GM18519 (cell line): ENCODE measurements around the gene SNX5.

Experiments used
- ATAC-seq: cut with Tn5 transposase; IDR thresholded peaks from one replicate; pipeline ENCODE4 v1.9.1; 2021; ENCODE audit warnings: mild to moderate bottlenecking, moderate library complexity; ENCODE audit not compliant: unreplicated experiment, low FRiP score

SNX5 gene

GRCh38 chr20:17968366-17969277, at the start of gene SNX5, which contains the start of gene MGME1:
SNX5 (minus strand) TSS chr20:17968794; CDS start chr20:17968425, 369 bp downstream.
MGME1 (plus strand) TSS chr20:17969018; CDS start chr20:17969860, 842 bp downstream.
- ATAC-seq = peak; percentile 58

DNA sequence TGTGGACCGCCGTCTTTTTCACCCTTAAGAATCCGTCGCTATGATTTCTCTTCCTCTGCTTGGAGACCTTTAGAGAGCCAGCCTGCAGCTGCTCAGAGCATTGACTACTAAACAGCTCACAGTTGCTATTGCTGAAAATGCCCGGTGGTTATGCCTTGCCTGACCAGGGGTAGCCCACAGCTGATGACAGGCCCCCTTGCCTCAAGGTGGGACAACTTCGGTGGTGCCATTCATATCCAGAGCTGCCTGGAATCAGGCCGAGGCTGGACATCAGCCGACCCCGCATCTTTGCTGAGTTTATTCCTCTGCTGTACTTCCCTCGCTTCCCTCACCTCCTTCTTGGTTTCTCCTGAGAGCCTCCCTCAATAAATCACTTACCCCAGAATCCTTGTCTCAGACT, 49.5 kb upstream of the SNX5 start:
- no peak for ATAC-seq

GRCh38 chr20:18016772-18017171, 48.2 kb upstream of the SNX5 start:
- ATAC-seq = no peak

- no peak for ATAC-seq
These were observed 45.8 kb upstream of the SNX5 start for GRCh38 chr20:18014411-18014810.

DNA sequence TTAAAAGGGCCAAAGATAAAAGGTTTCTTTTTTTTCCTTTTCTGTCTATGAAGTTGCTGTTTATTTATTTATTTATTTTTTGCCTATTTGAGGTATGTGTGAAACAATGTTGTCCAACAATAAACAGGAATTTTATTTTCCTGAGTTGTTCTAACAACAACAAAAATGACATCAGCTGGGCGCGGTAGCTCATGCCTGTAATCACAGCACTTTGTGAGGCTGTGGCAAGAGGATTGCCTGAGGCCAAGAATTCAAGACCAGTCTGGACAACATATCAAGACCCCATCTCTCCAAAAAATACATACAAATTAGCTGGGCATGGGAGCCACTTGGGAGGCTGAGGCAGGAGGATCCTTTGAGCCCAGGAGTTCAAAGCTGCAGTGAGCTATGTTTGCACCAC, 44.3 kb upstream of the SNX5 start:
- ATAC-seq = no peak

DNA sequence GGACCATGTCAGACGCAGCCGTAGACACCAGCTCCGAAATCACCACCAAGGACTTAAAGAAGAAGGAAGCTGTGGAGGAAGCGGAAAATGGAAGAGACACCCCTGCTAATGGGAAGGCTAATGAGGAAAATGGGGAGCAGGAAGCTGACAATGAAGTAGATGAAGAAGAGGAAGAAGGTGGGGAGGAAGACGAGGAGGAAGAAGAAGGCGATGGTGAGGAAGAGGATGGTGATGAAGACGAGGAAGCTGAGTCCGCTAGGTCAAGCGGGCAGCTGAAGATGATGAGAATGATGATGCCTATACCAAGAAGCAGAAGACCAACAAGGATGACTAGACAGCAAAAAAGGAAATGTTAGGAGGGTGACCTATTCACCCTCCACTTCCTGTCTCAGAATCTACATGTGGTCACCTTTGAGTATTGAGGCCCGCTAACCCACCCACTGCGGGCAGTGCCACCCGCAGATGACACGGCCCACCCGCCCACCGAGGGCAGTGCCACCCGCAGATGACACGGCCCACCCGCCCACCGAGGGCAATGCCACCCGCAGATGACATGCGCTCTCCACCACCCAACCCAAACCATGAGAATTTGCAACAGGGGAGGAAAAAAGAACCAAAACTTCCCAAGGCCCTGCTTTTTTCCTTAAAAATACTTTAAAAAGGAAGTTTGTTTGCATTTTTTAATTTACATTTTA, 43.5 kb upstream of the SNX5 start:
- ATAC-seq = no peak

- ATAC-seq = no peak
These were observed 42.9 kb upstream of the SNX5 start for GRCh38 chr20:18011482-18011881.

- no peak for ATAC-seq
These were observed 40.5 kb upstream of the SNX5 start for GRCh38 chr20:18009116-18009515.

DNA sequence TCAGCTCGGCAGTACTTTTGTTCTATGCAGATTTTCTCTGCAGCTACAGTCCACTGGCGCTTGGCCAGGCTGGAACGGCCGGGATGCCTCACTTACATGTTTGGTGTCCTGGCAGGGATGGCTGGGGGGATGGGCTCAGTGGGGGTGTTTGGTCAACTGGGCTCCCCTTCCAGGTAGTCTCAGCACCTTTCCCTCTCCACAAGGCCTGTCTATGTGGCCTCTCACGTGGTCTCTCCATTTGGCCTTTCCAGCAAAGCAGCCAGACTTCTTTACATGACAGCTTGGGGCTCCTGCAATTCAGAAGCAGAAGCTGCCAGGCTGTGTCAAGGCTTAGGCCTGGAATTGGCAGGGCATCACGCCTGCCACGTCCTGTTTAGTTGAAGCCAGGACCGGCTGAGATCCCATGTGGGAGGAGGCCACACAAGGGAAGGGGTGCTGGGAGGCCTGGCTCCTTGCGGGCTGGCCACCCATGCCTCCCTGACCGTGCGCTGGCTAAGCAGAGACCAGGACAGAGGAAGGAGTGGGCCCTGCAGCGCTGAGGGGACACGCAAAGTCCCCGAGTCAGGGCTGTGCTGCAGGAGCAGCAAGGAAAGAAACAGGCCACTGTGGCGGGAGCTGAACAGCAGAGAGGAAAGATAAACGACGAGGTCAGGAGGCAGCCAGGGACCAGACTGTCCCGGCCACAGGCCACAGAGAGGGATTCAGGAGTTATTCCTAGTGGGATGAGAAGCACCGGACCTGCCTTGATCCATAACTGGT, 39.1 kb upstream of the SNX5 start:
- ATAC-seq = no peak

DNA sequence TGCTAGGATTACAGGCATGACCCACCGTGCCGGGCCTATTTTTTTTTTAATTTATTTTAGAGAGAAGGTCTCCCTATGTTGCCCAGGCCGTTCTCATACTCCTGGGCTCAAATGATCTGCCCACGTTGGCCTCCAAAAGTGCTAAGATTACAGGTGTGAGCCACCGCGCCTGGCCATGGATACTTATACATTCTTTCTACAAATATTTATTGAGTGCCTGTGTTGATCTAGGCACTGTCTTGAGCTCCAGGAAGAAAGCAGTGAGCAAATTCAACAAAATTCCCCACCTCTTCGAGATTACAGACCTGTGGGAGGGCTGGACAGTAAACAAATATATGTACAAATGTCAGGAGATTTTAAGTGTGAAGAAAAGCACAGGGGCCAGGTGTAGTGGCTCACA, 38.1 kb upstream of the SNX5 start:
- ATAC-seq = no peak

DNA sequence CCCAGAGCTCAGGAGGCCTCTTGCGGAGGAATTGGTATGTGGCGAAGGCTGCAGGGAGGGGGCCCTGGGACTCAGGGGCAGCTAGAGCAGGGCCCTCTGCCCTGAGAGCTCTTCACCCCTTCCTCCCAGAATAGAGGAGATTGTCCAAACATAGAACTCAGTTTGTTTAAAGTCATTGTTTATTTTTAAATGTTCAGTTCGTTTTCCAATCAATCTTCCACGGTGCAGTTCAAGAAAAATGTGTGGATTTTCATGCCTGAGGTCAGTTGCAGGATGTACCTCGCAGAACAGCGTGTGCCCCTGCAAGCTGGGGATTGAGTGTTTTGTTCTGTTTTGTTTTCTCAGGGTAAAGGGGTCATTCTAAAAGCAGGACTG, 37.4 kb upstream of the SNX5 start:
- ATAC-seq = no peak

- peak; percentile 96 for ATAC-seq
These were observed 36.8 kb upstream of the SNX5 start for GRCh38 chr20:18005170-18005989.

DNA sequence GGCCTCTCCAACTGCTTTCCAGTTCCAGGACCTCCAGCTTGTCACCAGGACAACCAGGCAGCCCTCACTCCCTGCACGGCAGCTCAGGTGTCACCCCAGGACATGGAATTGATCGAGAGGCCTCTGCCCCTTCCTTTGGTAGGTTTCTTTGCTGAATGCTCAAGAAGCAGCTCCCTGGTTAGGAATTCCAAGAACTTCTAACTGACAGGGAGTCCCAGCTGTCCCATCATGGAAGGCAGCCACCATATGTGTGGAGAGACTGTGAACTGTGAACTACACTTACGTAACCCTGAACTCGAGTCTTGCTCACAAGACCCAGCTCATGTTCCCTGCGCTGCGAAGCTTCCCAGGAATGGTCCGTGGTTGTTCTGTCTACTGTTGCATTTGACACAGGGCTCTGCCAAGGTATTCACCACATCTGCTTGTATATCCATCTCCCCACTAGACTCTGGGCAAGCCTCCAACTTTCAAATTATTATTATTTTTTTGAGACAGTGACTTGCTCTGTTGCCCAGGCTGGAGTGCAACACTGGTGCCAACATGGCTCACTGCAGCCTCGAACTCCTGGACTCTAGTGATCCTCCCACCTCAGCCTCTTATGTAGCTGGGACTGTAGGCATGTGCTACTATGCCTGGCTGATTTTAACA, 35.9 kb upstream of the SNX5 start:
- no peak for ATAC-seq

- ATAC-seq = peak; percentile 35
These were observed 35.3 kb upstream of the SNX5 start for GRCh38 chr20:18003897-18004296.

DNA sequence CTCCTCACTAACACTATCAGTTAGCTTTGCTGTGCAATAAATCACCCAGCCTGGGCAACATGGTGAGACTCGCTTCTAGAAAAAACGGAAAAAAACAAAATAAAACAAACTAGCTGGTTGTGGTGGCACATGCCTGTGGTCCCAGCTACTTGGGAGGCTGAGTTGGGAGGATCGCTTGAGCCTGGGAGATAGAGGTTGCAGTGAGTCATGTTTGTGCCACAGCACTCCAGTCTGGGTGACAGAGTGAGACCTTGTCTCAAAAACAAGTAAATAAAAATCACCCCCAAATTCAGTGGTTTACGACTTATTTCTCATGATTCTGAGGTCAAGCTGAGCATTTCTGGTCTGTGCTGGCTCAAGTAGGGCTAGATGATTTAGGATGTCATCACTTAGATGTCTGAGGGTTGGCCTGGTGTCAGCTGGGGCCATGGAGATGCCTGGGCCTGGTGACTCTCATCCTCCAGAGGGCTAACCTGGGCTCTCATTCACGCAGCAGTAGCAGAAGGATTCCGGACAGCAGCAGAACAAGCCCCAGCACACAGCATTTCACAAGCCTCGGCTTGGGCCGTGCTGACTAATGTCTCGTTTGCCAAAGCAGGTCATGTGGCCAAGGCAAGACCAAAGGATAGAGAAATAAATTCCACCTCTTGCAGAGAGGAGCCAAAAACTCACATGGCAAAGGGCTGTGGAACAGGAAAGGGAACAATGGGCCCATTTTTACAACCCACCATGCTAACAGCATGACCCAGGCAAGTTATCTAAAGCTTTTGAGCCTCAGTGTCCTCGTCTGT, 32.7 kb upstream of the SNX5 start:
- ATAC-seq = no peak

- ATAC-seq = no peak
These were observed 31.0 kb upstream of the SNX5 start for GRCh38 chr20:17999566-17999965.

- no peak for ATAC-seq
These were observed 29.9 kb upstream of the SNX5 start for GRCh38 chr20:17998446-17998845.

- no peak for ATAC-seq
These were observed 27.6 kb upstream of the SNX5 start for GRCh38 chr20:17995967-17996819.
